HG03196 (cell line): ENCODE data around the gene TAF15.
A peak's percentile ranks its signal among the peaks of the same experiment; 100 is the strongest.

Source experiments
- ATAC-seq: cut with Tn5 transposase; IDR thresholded peaks from one replicate; pipeline ENCODE4 v1.9.1; 2021; ENCODE audit not compliant: unreplicated experiment

Gene TAF15

GRCh38 chr17:35868737-35869136, 59.5 kb downstream of the TAF15 start, which contains the start of gene HEATR9:
HEATR9 (minus strand) TSS chr17:35868891; CDS start chr17:35868742, 149 bp downstream.
- ATAC-seq: no peak

DNA sequence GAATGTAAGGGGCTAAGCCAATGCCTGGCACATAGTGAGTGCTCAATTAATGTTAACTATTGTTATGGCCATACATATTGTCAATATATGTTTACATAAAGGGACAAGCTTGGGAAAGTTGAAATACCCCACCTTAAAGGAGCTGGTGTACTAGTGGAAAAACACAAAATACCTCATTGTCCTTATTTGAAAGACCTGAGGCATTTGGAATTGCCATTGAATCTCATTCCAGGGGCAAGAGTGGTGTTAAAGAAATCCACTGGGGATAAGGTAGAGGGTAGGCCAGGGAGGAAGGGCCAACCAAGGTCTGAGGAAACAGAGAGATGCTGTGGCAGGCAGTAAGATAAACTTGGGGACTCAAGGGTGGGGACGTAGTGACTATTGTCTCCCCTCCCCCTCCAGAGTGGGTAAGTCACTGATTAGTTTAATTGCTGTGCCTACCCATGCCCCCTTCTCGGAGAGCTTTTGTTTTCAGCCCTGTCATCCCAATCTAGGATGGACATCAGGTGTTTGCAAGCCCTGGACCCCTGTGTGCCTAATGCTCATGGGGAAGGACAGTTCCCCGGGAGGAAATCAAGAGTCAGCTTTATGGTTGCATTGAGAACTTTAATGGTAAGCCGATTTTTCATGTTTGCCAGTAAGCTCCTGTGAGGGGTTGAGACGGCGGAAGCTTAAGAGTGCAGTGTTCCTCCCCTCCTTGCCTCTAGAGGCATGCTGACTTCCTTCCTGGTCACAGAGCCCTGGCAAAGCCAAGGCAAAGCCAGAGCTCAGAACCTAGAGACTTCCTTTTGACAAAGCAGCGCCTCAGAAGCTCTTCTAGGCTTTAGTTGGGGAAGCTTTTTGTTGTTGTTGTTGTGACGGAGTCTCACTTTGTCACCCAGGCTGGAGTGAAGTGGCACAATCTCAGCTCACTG, 61.9 kb downstream of the TAF15 start:
- no peak for ATAC-seq

DNA sequence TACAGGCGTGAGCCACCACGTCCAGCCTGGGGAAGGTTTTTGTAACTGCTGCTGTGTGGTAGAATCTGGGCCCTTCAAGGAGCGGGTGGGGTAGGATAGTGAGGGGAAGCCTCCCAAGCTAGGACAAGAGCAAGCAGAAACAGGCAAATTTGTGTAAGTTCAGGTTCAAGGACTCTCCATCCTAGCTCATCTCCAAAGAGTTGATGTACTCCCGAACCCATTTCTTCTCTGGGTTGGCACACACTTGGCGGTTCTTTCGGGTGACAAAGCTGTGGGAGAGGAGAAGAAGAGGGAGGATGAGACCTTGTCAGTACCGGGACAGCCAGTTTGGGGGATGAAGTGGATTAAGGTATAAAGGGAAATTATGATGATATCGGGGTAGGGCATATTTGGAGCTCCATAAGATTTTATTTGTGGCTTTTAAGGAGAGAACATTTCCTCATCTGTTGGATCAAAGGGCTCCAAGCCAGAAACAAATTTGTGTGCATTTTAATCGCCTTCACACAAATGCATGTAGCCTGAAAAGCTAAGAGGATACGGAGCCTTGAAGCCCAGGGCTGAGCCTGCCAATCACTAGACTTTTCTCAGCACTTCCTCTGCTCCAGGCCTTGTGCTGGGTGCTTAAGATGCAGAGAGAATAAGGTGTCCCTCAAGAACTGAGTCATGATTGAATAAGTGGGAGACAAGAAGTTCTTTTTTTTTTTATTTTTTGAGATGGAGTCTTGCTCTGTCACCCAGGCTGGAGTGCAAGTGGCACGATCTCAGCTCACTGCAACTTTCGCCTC, 63.1 kb downstream of the TAF15 start:
- no peak for ATAC-seq

- ATAC-seq: no peak
Observed at GRCh38 chr17:35875072-35875799, 66.0 kb downstream of the TAF15 start.

DNA sequence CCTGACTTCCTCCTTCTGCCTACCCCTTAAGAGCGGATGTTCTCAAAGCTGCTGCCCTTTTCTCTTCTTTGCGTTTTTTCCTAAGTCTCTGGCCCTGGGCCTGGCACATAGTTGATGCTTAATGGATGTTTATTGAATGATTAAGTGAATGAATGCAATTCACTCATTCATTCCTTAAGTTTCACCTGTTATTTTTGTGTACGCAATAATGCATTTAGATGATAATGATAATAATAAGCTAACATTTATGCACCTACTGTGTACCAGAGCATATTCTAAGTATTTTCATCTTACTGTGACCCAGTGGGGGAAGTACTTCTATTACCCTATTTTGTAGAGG, 66.5 kb downstream of the TAF15 start:
- ATAC-seq: no peak

GRCh38 chr17:35876534-35876933, 67.2 kb downstream of the TAF15 start:
- no peak for ATAC-seq

DNA sequence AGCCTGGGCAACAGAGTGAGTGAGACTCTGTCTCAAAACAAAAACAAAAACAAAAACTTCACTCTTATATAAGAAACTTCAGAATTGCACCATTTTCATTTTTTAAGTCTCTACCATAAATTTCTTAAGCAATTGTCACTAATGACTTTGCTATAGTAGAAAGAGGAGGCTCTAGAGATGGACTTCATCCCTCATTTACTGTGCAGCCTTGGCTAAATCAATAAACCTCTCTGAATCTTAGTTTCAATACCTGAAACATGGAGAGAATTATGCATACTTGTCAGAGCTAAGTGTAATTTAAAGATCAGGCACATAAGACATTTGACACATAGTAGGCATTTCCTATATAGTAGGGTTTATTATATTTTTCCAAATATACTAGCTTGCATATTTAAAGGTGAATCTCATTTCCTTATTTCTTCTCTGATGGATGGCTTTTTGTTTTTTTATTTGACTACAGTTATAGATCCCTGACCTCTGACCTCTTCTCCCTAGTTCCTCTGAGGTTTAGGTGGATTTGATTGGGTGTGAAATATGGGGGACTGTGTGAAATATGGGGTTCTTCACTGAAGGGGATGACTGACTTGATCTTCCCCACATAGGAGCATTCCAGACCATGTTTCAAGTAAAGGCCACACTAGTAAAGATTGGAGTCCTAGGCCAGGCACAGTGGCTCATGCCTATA, 68.2 kb downstream of the TAF15 start:
- ATAC-seq: no peak

DNA sequence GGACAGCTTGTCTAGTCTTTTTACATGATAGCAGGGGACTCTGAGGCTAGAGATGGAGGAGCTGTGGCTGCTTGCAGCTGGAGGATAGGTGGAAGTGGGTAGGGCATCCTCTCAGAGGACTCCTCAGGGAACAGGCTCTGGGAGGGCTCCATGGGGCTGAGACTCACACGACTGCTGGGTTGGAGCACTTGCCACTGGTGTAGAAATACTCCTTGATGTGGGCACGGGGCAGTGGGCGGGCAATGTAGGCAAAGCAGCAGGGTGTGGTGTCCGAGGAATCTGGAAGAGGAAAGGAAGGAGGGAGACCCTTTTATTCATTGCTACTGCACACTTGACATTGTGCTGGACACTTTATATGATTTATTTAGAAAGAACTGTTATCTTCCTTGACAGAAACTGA, 69.1 kb downstream of the TAF15 start:
- ATAC-seq: no peak

DNA sequence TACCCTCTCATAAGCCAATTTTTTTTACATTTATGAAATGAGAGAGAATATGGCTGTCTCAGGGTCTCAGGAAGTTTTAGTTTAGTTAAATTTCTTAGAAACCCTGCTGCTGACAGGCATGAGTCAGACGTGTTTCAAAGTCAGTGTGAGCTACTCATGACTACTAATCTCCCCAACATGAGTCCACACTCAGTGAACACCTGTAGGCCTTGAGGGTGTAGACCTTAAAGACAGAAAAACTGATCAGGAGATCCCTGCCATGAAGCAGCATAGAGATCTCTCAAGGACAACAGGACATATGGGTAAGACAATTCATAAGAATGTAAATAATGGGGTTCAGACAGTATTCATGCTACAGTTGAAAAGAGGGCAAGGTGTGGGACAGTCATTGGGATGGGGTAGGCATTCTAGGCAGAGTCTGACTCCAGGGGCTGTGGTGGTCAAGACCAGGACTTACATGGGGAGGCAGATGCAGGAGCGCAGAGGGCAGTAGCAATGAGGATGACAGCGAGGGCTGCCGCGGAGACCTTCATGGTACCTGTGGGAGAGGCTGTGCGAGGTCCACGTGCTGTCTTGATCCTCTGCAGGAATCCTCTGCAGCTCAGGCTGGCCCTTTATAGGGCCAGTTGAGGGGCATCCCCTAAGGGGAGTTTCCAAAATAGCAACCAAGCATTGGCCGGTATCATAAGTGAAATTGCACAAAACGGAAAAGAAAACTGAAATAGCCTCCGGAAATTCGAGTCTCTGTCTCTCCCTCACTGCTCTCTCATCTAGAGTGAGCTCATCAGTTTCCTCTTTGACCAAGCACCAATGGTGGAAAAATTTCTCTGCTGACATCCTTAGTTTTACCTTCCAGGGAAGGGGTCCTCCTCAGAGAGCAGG, 70.7 kb downstream of the TAF15 start, which contains the start of gene CCL5:
CCL5 (minus strand) TSS at position 588 of the 882 bp plus-strand sequence.
- peak; percentile 88 for ATAC-seq

- no peak for ATAC-seq
Observed at GRCh38 chr17:35889241-35889640, 80.0 kb downstream of the TAF15 start.

GRCh38 chr17:35889818-35890773, 80.8 kb downstream of the TAF15 start:
- ATAC-seq: no peak

DNA sequence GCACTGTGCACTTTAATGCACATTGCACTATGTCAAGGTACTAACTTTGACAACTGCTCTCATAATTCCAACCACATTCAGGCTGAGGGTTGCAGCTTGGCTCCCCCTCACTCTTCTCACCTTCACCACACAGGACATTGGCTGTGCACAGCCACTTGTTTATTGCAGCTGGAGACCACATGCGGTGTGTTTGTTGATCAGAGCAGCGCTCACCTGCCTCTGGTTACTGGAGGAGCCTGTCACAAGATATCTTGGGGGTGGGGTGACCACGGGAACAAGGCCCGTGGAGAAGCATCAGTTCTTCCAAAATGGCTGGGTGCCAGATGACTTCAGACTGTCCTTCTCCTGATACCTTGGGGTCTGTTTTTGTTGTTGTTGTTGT, 81.5 kb downstream of the TAF15 start:
- no peak for ATAC-seq

- no peak for ATAC-seq
Observed at GRCh38 chr17:35891269-35891668, 82.0 kb downstream of the TAF15 start.

GRCh38 chr17:35892091-35893035, 83.1 kb downstream of the TAF15 start:
- no peak for ATAC-seq

DNA sequence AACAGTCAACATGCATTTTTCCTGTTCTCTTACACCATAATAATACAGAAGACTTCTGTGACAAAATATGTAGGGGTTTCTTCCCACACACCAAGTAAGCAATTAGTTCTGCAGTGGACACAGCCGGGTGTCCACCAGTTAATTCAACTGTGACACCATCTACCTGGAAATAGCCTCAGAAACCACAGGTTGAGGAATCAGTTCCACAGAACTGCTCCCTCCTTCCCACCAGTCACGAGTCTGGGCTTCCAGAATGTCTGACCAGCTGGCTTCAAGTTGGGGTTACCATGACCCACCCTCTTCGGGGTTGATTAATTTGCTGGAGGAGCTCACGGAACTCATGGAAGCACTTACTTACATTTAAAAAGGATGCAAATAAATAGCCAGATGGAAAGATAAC, 84.5 kb downstream of the TAF15 start:
- ATAC-seq: no peak

GRCh38 chr17:35894206-35894605, 84.9 kb downstream of the TAF15 start:
- no peak for ATAC-seq
